Mucosa of gallbladder (tissue), 1 donor: Measurements from ENCODE around the gene GPR32. TPM values are rescaled to one million over a fixed set of nuclear protein-coding genes. Genes with fewer than 3 reads are reported as not detected.
"Not testable (repeated sequence)": the region's sequence is repeated elsewhere in the genome, so short reads cannot be mapped to it uniquely, and the experiment has no call there.

Experiments
- DNase-seq: peaks from one replicate; pipeline ENCODE4 v3.0.0-alpha.2; 2020; ENCODE audit warnings: low spot score
- total RNA-seq: library from RNA; stranded (reverse); gene quantifications from one replicate; pipeline ENCODE4 v1.2.1, GENCODE V29; 2021
- donor health status: DM: no; HTN: no; CAD: no.

GPR32 gene
- total RNA-seq, 1 donor from 2014 or later: not detected

GRCh38 chr19:50749490-50749889, 20.8 kb upstream of the GPR32 start:
- no peak for DNase-seq

DNA sequence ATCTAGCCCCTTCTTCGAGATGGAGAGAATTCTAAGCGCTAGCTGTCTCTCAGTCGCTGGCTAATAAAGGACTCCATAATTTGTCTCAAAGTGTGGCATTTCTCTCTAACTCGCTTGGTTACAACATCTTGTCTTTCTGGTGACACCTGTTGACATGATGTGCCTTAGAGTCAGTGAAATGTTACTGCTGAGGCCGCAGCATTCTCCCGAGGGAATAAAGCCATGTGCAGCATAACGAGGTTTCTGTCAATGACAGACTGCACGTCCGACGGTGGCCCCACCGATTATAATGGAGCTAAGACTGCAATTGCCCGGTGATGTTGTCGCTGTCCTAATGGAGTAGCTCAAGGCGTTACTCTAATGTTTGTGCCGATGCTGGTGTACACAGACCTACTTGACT, 20.3 kb upstream of the GPR32 start:
- DNase-seq: no peak

DNA sequence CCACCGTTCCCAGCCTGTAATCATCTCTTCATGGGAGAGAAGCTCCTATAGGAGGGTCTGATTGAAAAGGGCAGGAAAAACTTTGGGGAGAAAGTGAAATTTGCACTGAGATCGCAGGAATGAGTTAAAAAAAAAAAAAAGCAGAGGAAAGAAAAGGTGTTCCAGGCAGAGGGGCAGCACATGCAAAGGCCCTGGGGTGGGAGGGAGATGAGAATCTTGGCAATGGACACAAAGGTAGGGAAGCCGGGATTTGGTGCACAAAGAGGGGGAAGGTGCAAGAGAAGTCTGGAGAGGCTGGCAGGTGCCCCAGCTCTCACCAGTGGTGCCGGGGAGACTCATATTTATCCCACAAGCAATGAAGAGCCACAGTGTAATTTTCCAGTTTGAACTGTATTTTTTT, 16.4 kb upstream of the GPR32 start:
- DNase-seq: no peak

DNA sequence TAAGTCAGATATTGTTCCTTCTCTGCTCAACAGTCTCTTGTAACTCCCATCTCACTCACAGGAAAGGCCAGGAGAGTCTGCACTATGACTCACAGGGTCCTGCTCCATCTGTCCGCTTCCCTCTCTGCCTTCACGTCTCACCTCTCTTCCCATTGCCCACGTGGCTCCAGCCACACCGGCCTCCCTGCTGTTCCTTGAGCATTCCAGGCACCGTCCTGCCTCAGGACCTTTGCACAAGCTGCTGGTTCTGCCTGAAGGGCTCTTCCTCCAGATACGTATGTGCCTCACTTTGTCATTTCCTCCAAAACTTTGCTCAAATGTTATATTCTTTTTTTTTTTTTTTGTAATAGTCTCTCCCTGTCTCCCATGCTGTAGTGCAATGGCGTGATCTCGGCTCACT, 14.0 kb upstream of the GPR32 start:
- not testable (repeated sequence) for DNase-seq

- not testable (repeated sequence) for DNase-seq
Measured at GRCh38 chr19:50757624-50758023, 12.6 kb upstream of the GPR32 start.

DNA sequence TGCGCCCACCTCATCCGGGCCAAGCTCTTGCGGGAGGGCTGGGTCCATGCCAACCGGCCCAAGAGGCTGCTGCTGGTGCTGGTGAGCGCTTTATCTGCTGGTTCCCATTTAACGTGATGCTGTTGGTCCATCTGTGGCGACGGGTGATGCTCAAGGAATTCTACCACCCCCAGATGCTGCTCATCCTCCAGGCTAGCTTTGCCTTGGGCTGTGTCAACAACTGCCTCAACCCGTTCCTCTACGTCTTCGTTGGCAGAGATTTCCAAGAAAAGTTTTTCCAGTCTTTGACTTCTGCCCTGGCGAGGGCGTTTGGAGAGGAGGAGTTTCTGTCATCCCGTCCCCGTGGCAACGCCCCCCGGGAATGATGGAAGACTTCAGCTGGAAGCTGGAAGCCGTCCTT, 11.2 kb upstream of the GPR32 start:
- DNase-seq: not testable (repeated sequence)

DNA sequence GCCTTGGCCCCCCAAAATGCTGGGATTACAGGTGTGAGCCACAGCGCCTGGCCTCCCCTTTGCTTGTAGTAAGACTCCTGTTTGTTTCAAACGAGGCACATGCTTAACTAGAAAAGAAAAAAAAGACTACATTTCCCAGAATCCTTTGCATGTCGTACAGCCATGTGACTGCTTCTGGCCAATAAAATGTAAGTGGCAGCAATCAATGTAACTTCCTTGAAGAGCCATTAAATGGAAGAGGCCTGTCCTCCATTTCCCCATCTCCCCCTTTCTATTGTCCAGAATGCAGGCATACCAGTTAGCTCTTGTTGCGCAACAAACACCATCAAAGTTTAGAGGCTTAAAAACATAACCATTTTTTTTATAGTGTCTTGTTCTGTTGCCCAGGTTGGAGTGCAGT, 10.4 kb upstream of the GPR32 start:
- DNase-seq: no peak

DNA sequence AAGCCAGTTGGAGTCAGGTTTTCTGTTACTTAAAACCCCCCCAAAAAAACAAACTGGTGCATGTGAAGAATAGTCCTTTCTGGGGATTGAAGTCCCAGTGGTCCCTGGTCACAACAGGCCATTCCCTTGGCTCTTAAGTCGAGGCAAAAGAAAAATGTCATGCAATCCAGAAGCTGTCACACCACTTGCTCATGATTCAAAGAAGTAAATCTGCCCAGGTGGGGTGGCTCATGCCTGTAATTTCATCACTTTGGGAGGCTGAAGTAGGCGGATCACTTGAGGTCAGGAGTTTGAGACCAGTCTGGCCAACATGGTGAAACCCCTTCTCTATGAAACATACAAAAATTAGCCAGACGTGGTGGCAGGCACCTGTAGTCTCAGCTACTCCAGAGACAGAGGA, 8.8 kb upstream of the GPR32 start:
- DNase-seq: not testable (repeated sequence)

DNA sequence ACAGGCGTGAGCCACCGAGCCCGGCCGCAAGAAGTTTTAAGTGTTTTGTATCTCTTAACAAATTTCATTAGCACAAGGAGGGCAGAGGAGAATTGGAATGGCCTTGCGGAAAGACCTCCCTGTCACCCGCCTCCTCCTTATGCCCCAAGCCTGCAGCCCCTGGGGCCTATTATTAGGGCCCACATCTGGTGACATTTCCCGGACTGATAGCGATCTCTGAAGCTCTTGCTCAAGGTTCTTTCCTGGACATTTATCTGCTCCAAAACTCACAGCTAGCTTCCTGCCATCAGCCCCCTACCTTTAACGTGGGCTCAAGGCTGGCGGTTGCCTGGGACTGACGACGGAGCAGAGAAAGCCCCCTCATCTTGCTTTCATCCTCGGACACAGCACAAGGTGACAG, 6.7 kb upstream of the GPR32 start:
- DNase-seq: not testable (repeated sequence)

DNA sequence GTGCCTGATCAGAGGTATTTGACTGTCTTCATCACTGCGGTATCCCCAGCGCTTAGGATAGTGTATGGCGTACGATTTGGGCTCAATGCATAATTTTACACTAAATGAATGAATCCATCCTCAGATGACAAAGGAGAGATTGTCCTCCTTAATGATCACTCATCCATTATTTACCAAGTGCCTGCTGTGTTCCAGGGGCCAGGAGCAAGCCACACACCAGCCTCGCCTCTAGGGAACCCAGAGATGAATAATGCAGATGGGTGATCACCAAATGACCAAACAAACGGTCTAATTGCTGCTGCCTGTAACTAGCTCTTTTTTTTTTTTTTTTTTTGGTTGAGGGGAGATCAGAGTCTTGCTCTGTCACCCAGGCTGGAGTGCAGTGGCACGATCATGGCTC, 5.9 kb upstream of the GPR32 start:
- no peak for DNase-seq

GRCh38 chr19:50766746-50767145, 3.5 kb upstream of the GPR32 start:
- not testable (repeated sequence) for DNase-seq

DNA sequence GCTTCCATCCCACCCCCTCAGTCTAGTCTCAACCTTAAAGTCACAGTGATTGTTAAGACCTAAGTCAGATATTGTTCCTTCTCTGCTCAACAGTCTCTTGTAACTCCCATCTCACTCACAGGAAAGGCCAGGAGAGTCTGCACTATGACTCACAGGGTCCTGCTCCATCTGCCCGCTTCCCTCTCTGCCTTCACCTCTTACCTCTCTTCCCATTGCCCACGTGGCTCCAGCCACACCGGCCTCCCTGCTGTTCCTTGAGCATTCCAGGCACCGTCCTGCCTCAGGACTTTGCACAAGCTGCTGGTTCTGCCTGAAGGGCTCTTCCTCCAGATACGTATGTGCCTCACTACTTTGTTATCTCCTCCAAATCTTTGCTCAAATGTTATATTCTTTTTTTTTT, 3.0 kb upstream of the GPR32 start:
- DNase-seq: not testable (repeated sequence)

DNA sequence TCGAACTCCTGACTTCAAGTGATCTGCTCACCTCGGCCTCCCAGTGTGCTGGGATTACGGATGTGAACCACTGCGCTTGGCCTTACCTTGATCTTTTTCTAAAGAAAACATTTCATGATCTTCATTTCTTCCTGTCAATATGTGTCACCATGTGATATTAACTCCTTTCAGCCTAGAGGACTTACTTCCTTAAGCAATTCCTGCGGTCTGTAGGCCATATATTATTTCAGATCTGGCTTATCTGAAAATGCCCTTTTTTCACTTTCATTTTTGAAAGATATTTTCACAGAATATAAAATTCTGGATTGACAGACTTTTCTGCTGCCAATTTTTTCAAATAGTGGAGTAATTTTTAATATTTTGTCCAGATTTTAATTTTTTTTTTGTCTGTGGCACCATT, 2.0 kb upstream of the GPR32 start:
- no peak for DNase-seq

DNA sequence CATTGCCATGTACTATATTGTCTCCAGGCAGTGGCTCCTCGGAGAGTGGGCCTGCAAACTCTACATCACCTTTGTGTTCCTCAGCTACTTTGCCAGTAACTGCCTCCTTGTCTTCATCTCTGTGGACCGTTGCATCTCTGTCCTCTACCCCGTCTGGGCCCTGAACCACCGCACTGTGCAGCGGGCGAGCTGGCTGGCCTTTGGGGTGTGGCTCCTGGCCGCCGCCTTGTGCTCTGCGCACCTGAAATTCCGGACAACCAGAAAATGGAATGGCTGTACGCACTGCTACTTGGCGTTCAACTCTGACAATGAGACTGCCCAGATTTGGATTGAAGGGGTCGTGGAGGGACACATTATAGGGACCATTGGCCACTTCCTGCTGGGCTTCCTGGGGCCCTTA, 624 bp downstream of the GPR32 start:
- no peak for DNase-seq

GRCh38 chr19:50772476-50772875, 2.2 kb downstream of the GPR32 start:
- DNase-seq: no peak

- DNase-seq: not testable (repeated sequence)
Measured at GRCh38 chr19:50772912-50773311, 2.6 kb downstream of the GPR32 start.

DNA sequence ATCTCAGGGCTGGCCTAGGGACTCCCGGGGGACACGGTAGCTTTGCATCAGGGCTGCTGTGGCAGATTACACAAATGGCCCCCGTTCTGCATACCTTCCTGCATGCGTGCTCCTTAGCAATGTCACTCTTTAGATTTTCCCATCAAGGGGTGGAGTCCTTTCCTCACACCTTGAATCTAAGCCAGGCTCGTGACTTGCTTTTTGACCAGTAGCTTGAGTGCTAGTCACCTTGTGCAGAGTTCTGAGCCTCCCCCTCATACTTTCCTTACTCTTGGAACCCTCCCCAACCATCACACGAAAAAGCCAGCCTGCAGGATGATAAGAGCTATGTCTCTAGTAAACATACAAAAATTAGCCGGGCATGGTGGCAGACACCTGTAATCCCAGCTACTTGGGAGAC, 3.2 kb downstream of the GPR32 start:
- not testable (repeated sequence) for DNase-seq

DNA sequence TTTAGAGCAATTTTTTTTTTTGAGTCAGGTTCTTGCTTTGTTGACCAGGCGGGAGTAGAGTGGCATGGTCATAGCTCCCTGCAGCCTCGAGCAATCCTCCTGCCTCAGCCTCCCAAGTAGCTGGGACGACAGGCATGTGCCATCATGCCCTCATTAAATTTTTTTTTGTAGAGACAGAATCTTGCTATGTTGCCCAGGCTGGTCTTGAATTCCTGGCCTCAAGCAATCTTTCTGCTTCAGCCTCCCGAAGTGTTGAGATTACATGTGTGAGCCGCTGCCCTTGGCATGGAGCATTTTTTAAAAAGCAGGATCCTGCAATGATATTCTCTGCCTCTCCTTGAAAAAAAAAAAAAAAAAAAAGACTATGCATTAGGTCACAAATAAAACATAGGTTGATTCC, 5.9 kb downstream of the GPR32 start:
- DNase-seq: no peak

DNA sequence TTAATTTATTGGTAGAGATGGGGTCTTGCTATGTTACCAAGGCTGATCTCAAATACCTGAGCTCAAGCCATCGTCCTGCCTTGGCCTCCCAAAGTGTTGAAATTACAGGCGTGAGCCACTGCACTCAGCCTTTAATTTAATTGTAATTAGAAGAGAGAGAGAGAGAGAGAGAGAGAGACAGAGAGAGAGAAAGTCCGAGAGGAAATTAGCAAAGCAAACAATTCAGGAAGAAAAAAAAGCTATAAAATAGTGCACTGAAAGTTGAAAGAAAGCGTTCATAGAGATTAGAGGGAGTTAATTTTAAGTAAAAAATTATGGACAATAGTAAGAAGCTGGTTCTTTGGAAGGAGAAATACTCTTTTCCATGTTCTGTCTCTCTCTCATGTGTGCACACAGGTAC, 7.0 kb downstream of the GPR32 start:
- DNase-seq: no peak

- no peak for DNase-seq
Measured at GRCh38 chr19:50777830-50778303, 7.6 kb downstream of the GPR32 start.

GRCh38 chr19:50778906-50779430, 8.7 kb downstream of the GPR32 start:
- no peak for DNase-seq

DNA sequence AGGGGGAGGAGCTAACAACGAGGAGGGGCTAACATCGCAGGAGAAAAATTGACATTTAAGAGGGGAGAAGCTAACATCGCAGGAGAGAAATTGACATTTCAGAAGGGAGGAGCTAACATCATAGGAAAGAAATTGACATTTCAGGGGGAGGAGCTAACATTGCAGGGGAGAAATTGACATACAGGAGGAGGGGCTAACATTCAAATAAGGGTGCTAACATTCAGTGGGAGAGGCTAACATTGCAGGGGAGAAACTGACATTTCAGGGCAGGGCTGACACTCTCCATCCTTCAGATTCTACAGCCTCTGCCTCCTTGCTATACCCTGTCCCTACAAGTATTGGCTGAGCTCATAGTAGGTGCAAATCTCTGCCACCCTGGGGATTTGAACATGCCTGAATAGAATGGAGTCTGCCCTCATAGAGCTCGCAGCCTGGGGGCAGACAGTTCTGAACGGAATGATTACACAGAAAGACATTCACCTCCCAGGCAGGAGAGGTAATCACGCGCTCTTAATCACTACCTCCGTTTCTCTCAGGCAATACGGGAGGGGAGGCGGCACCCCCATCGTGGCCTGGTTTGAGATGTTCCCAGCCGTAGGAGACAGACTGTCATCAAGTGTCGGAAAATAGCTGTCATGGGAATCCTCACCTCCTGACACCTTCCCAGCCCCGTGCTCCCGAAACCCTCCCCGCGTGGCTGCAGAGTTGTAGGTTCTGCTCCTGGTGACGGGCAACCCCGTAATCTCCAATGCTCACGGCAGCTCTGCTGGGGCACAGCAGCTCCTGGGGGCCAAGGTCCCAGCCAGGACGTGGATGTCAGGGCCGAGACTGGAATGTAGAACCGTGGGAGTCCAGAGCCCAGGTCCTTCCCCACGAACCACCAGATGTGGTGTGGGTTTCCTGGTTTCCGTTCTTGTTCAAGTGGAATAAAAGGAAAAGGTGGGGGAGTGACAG, 9.5 kb downstream of the GPR32 start:
- no peak for DNase-seq

DNA sequence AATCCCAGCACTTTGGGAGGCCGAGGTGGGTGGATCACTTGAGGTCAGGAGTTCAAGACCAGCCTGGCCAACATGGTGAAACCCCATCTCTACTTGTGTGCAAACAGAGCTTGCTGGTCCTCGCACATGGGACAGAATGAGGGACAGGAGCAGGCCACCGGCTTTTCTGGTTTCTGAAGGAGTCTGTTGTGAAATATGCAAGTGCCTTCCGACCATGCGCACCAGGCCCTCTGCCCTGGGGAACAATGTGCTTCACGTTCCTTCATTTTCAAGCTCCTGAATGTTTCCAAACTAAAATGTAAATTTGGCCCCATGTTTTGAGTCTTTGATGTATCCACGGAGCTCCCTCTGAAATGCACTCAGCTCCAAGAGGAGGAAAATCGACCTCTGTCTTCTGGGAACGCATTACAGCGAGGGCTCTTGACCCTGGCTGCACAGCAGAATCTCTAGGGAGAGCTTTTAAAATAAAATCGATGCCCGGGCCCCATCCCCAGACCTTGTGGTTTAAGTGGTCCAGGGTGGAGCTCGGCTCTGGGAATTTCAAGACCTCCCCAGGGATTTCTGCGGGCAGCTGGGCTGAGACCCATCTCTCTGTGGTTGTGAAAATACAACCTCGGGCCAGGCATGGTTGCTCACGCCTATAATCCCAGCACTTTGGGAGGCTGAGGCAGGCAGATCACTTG, 10.6 kb downstream of the GPR32 start:
- no peak for DNase-seq
